Limb (tissue), 2 donors: ENCODE data around the gene MYLK4.

Source experiments
- DNase-seq, 2 donors: peaks; one replicate each; pipeline ENCODE4 v3.0.0-alpha.2; 2016; ENCODE audit errors: extremely low spot score in 2 of 2

Gene MYLK4

GRCh38 chr6:2663123-2663522 is 87.6 kb downstream of the MYLK4 start:
- no peak for DNase-seq

- no peak for DNase-seq
Observed at GRCh38 chr6:2661651-2662050, 89.1 kb downstream of the MYLK4 start.

- DNase-seq = no peak
Observed at GRCh38 chr6:2659882-2660281, 90.8 kb downstream of the MYLK4 start.

GRCh38 chr6:2659381-2659780 is 91.3 kb downstream of the MYLK4 start:
- no peak for DNase-seq

- DNase-seq = no peak
Observed at GRCh38 chr6:2658788-2659187, 91.9 kb downstream of the MYLK4 start.

GRCh38 chr6:2656460-2657079 is 94.2 kb downstream of the MYLK4 start:
- DNase-seq = no peak

GRCh38 chr6:2655844-2656433 is 94.8 kb downstream of the MYLK4 start:
- no peak for DNase-seq

- no peak for DNase-seq
Observed at GRCh38 chr6:2653369-2654032, 97.2 kb downstream of the MYLK4 start.

- no peak for DNase-seq
Observed at GRCh38 chr6:2652611-2653010, 98.1 kb downstream of the MYLK4 start.

- no peak for DNase-seq
Observed at GRCh38 chr6:2651961-2652360, 98.8 kb downstream of the MYLK4 start.

- DNase-seq = no peak
Observed at GRCh38 chr6:2651536-2651935, 99.2 kb downstream of the MYLK4 start.

GRCh38 chr6:2646346-2646745 is 104.4 kb downstream of the MYLK4 start:
- no peak for DNase-seq

- no peak for DNase-seq
Observed at GRCh38 chr6:2643935-2644539, 106.7 kb downstream of the MYLK4 start.

- DNase-seq = no peak
Observed at GRCh38 chr6:2643130-2643529, 107.6 kb downstream of the MYLK4 start.

GRCh38 chr6:2641044-2641725 is 109.5 kb downstream of the MYLK4 start:
- no peak for DNase-seq

GRCh38 chr6:2640551-2640950 is 110.2 kb downstream of the MYLK4 start:
- no peak for DNase-seq

GRCh38 chr6:2639896-2640295 is 110.8 kb downstream of the MYLK4 start:
- DNase-seq = peak in 1 of 2 donors; percentile 27

GRCh38 chr6:2639167-2639566 is 111.6 kb downstream of the MYLK4 start:
- DNase-seq = no peak

GRCh38 chr6:2636672-2637071 is 114.0 kb downstream of the MYLK4 start:
- DNase-seq = no peak

GRCh38 chr6:2635911-2636310 is 114.8 kb downstream of the MYLK4 start:
- DNase-seq = no peak

GRCh38 chr6:2634139-2634964 is 116.4 kb downstream of the MYLK4 start:
- DNase-seq = peak; percentile 89 to 96
